Midbrain (tissue), 1 donor: ENCODE data around the gene SCLY.

ENCODE experiments used
- DNase-seq: peaks from one replicate; lab custom pipeline; 2025; lab: John Stamatoyannopoulos, UW

Gene SCLY

GRCh38 chr2:238098901-238099713 is 38.3 kb downstream of the SCLY start:
- no peak for DNase-seq

- no peak for DNase-seq
Observed at GRCh38 chr2:238099714-238100048, 38.9 kb downstream of the SCLY start.

DNA sequence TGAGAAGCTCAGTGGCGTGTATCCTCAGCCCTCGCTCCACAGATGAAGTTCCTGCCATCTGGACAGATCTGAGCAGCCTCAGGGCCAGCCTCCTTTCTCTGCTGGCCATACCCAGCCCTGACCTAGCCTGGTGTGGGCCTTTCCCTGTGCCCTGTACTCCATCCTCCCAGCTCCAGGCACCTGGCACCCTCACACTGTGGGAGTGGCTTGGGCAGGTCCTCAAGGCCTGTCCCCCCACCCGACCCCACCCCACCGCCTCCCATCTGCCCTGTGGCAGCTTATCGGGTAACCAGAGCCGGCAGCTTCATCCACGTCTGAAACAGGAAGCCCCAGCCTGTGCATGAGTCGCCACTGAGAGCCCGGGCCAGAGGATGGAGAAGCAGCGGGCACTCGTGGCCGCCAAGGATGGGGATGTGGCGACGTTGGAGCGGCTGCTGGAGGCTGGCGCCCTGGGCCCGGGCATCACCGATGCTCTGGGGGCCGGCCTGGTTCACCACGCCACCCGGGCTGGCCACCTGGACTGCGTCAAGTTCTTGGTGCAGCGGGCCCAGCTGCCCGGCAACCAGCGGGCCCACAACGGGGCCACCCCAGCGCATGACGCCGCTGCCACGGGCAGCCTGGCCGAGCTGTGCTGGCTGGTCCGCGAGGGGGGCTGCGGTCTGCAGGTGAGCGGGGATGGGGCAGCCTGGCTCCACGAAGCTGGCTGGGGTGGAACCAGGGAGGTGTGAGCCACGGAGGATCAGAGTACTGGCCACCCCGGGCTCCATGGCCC is 39.4 kb downstream of the SCLY start, which contains the start of gene ESPNL:
ESPNL (plus strand) TSS at position 292 of the 772 bp plus-strand sequence; CDS start at position 372, 80 bp downstream.
- no peak for DNase-seq

GRCh38 chr2:238100821-238101771 is 40.3 kb downstream of the SCLY start:
- no peak for DNase-seq

DNA sequence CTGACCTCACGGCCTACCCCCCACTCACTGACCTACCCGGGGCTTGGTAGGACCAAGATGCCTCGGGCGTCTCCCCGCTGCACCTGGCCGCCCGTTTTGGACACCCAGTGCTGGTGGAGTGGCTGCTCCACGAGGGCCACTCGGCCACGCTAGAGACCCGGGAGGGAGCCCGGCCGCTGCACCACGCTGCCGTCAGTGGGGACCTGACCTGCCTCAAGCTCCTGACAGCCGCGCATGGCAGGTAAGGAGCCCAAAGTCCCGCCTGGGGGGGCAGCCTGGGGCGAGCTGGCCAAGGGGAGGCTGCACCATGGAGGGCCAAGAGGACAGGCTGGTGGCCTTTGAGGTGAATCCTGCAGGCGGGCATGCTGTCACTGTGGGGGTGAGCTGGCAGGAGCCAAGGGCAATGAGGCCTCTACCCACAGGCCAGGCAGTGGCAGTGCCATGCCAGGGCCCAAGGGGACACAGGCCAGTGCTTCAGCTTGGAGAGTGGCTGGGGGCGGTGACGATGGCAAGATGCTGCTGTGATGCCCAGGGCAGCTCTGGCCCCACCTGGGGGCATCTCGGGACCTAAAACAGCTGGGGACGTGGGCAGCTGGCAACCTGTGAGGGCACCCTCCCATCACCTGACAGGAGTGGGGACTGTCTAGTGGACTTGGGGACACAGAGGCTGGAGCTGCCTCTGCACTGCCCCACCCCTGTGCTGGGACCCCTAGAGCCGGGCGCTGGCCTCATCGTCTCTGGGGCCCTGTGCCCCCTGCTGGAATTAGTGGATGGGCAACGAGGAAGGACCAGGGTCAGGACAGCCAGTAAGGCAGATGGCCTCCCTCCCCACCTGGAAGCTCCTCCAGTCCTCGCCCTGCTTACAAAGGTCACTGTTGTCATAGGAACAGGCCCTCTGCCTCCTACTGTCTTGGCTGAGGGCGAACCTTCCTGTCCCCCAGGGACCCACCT is 41.4 kb downstream of the SCLY start:
- DNase-seq, result no peak

- no peak for DNase-seq
Observed at GRCh38 chr2:238102865-238103264, 42.1 kb downstream of the SCLY start.

GRCh38 chr2:238103465-238104225 is 42.8 kb downstream of the SCLY start:
- DNase-seq, result no peak

- DNase-seq, result no peak
Observed at GRCh38 chr2:238104226-238104690, 43.5 kb downstream of the SCLY start.

DNA sequence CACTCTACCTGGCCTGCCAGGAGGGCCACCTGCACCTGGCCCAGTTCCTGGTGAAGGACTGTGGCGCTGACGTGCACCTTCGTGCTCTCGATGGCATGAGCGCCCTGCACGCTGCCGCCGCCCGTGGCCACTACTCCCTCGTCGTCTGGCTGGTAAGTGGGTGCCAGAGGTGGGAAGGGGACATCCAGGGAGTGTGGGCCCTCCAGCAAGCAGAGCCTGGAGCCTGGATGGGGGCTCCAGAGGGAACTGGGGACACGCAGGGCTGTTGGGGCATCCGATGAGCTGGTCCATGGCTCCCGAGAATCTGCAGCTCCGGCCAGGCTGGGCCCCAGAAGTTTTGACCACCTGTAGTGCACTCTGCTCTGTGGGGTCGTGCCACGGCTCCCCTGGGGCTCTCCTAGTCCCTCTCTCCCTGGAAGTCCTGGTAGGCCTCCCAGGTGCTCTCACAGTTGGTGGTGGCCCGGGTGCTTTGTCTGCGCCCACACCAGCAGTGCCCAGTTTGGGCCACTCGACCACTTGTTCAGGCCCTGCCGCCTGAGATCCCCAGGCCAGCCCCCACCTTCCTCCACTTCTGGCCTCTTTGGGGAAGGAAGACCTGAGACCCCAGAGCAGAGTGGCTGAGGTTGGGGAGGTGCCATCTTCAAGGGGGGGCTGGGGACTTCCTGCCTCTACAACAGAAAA is 44.0 kb downstream of the SCLY start:
- no peak for DNase-seq

GRCh38 chr2:238105506-238106338 is 44.9 kb downstream of the SCLY start:
- DNase-seq, result no peak

- DNase-seq, result no peak
Observed at GRCh38 chr2:238106339-238106697, 45.5 kb downstream of the SCLY start.

GRCh38 chr2:238106698-238107524 is 46.1 kb downstream of the SCLY start:
- no peak for DNase-seq

DNA sequence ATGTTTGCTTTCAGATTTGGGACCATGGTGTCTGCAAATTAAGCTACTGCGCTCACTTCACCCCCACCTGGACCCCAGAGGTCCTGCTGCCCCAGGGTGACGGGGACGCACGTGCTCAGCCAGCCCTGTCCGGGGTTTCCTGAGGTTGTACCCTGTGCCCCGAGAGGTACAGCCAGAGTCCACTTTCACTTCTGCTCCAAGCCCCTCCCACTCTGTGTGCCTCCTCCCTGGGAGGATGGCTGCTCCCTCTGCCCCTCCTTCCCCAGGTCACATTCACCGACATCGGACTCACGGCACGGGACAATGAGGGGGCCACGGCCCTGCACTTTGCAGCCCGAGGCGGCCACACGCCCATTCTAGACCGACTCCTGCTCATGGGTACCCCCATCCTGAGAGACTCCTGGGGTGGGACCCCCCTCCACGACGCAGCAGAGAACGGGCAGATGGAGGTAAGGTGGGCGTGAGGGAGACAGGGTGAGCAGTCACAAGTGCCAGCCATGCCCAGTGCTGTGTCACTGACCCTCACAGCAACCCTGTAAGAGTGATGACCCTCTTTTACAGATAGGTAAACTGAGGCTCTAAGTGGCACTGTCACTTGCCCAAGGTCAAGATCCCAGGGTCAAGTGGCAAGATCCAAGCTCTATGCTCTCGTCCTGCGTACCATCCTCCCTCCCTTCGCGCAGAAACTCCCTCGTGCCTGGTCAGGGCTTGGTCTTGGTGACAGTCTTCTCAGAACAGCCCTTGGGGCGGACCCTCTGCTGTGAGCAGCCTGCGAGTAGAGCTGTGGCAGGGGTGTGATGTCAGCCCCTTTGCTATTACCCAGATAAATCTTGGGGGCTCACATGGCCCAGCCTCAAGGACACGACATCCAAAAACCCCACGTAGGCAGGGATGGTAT is 47.0 kb downstream of the SCLY start:
- no peak for DNase-seq

GRCh38 chr2:238108423-238109183 is 47.8 kb downstream of the SCLY start:
- no peak for DNase-seq

DNA sequence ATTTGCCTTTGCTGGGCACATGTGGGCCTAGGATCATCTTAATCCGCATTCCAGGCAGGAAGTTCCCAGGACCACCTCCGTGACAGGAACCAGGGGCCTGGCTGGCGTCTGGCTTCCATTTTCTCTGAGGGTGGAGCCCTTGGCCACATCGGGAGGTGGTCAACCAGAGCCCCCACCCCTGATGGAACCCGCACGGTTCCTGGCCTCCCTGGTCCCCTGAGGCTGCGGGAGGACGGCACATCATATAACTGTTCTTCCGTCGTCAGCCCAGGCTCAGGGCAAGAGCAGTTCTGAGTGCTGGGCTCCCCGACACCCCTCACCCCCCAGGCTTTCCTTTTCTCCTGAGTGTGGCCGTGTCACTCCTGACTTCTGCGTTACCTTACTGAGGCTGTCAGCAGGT is 52.8 kb downstream of the SCLY start:
- no peak for DNase-seq

DNA sequence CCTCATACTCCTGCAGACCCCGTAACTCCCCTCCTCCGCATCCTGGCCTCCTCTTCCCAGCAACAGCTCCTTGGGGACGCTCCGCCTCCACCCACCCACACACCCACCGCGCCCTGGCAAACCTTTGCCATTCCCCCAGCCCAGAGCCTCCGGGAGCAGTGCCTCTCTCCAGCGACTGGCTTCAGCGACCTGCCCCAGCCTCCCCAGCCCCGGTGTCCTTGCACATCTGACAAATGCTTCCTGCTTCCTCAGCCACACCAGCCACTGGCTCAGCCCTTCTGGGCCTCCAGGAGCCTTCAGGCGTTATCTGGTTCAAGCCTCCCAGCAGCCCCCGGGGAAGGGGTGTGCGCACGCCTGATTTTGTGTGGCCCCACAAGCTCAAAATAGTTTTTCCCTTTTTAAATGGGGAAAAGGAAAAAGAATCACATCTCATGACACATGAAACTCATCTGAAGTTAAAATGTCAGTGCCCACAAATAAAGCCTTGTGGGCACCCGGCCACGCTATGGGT is 53.6 kb downstream of the SCLY start:
- DNase-seq, result no peak
